Measurements from ENCODE around the gene NPDC1.

Gene NPDC1

GRCh38 chr9:137023157-137023556 is 22.8 kb downstream of the NPDC1 start:
- DNase-seq: no peak

GRCh38 chr9:137022662-137023008 is 23.3 kb downstream of the NPDC1 start:
- no peak for DNase-seq

- DNase-seq: peak; percentile 85
Observed at GRCh38 chr9:137021979-137022661, 23.9 kb downstream of the NPDC1 start.

GRCh38 chr9:137021568-137021978 is 24.4 kb downstream of the NPDC1 start:
- DNase-seq: no peak

GRCh38 chr9:137020771-137021567 is 25.0 kb downstream of the NPDC1 start:
- no peak for DNase-seq

GRCh38 chr9:137019891-137020683 is 25.9 kb downstream of the NPDC1 start:
- DNase-seq: no peak

GRCh38 chr9:137018761-137019559 is 27.0 kb downstream of the NPDC1 start:
- DNase-seq: no peak

- no peak for DNase-seq
Observed at GRCh38 chr9:137017791-137018497, 28.0 kb downstream of the NPDC1 start.

- no peak for DNase-seq
Observed at GRCh38 chr9:137017071-137017470, 28.9 kb downstream of the NPDC1 start.

GRCh38 chr9:137016436-137016835 is 29.5 kb downstream of the NPDC1 start:
- DNase-seq: no peak

- no peak for DNase-seq
Observed at GRCh38 chr9:137015976-137016375, 30.0 kb downstream of the NPDC1 start.

- DNase-seq: no peak
Observed at GRCh38 chr9:137015540-137015930, 30.4 kb downstream of the NPDC1 start.

- no peak for DNase-seq
Observed at GRCh38 chr9:137014776-137015539, 31.0 kb downstream of the NPDC1 start.

- DNase-seq: no peak
Observed at GRCh38 chr9:137014166-137014565, 31.8 kb downstream of the NPDC1 start.

- no peak for DNase-seq
Observed at GRCh38 chr9:137013571-137013940, 32.4 kb downstream of the NPDC1 start.

- no peak for DNase-seq
Observed at GRCh38 chr9:137012694-137013570, 33.0 kb downstream of the NPDC1 start.

GRCh38 chr9:137011907-137012675 is 33.9 kb downstream of the NPDC1 start:
- DNase-seq: no peak

- DNase-seq: no peak
Observed at GRCh38 chr9:137011156-137011555, 34.8 kb downstream of the NPDC1 start.

GRCh38 chr9:137009938-137010732 is 35.8 kb downstream of the NPDC1 start:
- DNase-seq: no peak

All from NCI-H774 (cell line).